Measurements from ENCODE around the gene RASAL3. TPM values are rescaled to one million over a fixed set of nuclear protein-coding genes. Genes with fewer than 3 reads are reported as not detected.

Gene RASAL3
- total and polyA plus RNA-seq, 2 of the 4 experiments (the other 2 are of a cell fraction) = 0.07 TPM; not detected in 1

DNA sequence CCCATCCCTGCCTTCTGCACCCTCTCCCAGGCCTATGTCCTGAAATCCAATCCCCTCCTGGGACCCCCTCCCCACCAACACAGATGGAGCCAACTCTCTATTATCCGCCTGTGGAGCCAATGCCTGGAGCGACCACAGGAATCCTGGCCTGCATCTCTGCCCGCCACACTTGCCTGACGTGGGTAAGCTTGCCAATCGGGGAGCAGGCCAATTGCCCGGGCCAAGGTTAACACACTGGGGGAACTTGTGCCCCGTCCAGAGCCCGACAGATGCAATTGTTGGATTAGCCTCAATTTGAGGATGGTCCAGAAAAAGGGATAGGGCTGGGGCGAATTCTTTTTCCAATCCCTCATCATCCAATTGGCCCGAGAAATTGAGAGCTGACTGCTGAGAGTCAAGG is 20.5 kb downstream of the RASAL3 start:
- ATAC-seq (ENCODE audit: low read depth) = no peak

More for the DNA sequence above, 20.5 kb downstream of the RASAL3 start:
- Histone ChIP-seq H3K9me1 (ENCODE audit: insufficient read depth, low read length) (peaks cover 7% of the 10 kb centered on the region), H3K4me1 (ENCODE audit: control insufficient read depth, insufficient read depth, low read length) (no peaks in the 10 kb centered on the region), H2AFZ (replicated peaks; ENCODE audit: low read length, poor library complexity) (no peak overlapping the region), H2AK5ac (ENCODE audit: low read depth, low read length) (no peak overlapping the region), H3K27me3 (ENCODE audit: control insufficient read depth, insufficient read depth, low read length) (no peaks in the 10 kb centered on the region), H2BK20ac (ENCODE audit: low read depth, low read length) (no peak overlapping the region), H4K8ac (ENCODE audit: low read depth in 2 of 2, low read length in 2 of 2) (no peak overlapping the region), H3K14ac (replicated peaks; ENCODE audit: low read depth, low read length) (no peak overlapping the region), H4K91ac (ENCODE audit: insufficient read depth, low read depth, low read length) (no peak overlapping the region), H3K56ac (ENCODE audit: extremely low read depth, insufficient read depth, low read length) (no peak overlapping the region), H2AK9ac (replicated peaks; ENCODE audit: low read depth, low read length, poor library complexity) (no peak overlapping the region), H3K27ac (ENCODE audit: insufficient read depth, low read length) (no peak overlapping the region), H2BK5ac (ENCODE audit: low read depth, low read length, poor library complexity, severe bottlenecking) (no peak overlapping the region), H4K5ac (ENCODE audit: low read depth, low read length) (no peak overlapping the region), H3K9me3 (ENCODE audit: control insufficient read depth, insufficient read depth, low read length) (no peaks in the 10 kb centered on the region), H4K20me1 (ENCODE audit: insufficient read depth, low read length) (no peaks in the 10 kb centered on the region), H3K4ac (ENCODE audit: low read depth, low read length) (no peak overlapping the region), H3K18ac (ENCODE audit: low read depth, low read length) (no peak overlapping the region), H3K4me2 (ENCODE audit: low read depth, low read length) (no peak overlapping the region), H3K9ac (ENCODE audit: low read depth, low read length) (no peak overlapping the region), H3K23ac (ENCODE audit: low read depth, low read length) (no peak overlapping the region), H3K36me3 (ENCODE audit: control insufficient read depth, insufficient read depth, low read length) (peaks cover 8% of the 10 kb centered on the region; the same call in 1 of the 2 replicates), H3K79me1 (ENCODE audit: low read depth in 1 of 2, low read length in 2 of 2) (peaks cover 0 to 6% of the 10 kb centered on the region in 2 experiments; a peak in 1 of 4 replicates), H2BK120ac (ENCODE audit: low read depth, low read length) (no peak overlapping the region), H2BK15ac (ENCODE audit: low read depth, low read length) (no peak overlapping the region), H3K4me3 (ENCODE audit: insufficient read depth, low read depth, low read length) (no peak overlapping the region)
- DNase-seq = no peak
- POLR2A ChIA-PET (ENCODE audit: unreplicated experiment) = no interaction called here
- WGBS, 2 experiments (ENCODE audit: extremely low coverage in 2 of 2, insufficient read length in 1 of 2) = 84% methylated on average over 4 of the region's 10 CpGs; no CpG with 5 or more reads in 1 of the 2 experiments
- TF ChIP-seq SMC3 (IDR thresholded peaks at IDR 0.05; ENCODE audit: low read depth, low read length) = no peak
- TF ChIP-seq, protein P1, sequence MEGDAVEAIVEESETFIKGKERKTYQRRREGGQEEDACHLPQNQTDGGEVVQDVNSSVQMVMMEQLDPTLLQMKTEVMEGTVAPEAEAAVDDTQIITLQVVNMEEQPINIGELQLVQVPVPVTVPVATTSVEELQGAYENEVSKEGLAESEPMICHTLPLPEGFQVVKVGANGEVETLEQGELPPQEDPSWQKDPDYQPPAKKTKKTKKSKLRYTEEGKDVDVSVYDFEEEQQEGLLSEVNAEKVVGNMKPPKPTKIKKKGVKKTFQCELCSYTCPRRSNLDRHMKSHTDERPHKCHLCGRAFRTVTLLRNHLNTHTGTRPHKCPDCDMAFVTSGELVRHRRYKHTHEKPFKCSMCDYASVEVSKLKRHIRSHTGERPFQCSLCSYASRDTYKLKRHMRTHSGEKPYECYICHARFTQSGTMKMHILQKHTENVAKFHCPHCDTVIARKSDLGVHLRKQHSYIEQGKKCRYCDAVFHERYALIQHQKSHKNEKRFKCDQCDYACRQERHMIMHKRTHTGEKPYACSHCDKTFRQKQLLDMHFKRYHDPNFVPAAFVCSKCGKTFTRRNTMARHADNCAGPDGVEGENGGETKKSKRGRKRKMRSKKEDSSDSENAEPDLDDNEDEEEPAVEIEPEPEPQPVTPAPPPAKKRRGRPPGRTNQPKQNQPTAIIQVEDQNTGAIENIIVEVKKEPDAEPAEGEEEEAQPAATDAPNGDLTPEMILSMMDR (conservative IDR thresholded peaks at IDR 0.05; ENCODE audit: low read depth, low read length) = no peak
- TF ChIP-seq, protein P2, sequence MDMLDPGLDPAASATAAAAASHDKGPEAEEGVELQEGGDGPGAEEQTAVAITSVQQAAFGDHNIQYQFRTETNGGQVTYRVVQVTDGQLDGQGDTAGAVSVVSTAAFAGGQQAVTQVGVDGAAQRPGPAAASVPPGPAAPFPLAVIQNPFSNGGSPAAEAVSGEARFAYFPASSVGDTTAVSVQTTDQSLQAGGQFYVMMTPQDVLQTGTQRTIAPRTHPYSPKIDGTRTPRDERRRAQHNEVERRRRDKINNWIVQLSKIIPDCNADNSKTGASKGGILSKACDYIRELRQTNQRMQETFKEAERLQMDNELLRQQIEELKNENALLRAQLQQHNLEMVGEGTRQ (IDR thresholded peaks at IDR 0.05; ENCODE audit: low read depth, low read length) = no peak
- TF ChIP-seq RCOR1 (IDR thresholded peaks at IDR 0.05; ENCODE audit: insufficient replicate concordance, low read length) = no peak
- no peak for TF ChIP-seq RAD21 (IDR thresholded peaks at IDR 0.05; ENCODE audit: low read length)
- TF ChIP-seq, protein P3, sequence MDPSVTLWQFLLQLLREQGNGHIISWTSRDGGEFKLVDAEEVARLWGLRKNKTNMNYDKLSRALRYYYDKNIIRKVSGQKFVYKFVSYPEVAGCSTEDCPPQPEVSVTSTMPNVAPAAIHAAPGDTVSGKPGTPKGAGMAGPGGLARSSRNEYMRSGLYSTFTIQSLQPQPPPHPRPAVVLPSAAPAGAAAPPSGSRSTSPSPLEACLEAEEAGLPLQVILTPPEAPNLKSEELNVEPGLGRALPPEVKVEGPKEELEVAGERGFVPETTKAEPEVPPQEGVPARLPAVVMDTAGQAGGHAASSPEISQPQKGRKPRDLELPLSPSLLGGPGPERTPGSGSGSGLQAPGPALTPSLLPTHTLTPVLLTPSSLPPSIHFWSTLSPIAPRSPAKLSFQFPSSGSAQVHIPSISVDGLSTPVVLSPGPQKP (IDR thresholded peaks at IDR 0.05; ENCODE audit: borderline replicate concordance, low read depth, low read length) = no peak
- TF ChIP-seq FOS (IDR thresholded peaks at IDR 0.05; ENCODE audit: low read depth, low read length) = no peak
- CTCF ChIA-PET = no interaction called here
- dilution Hi-C loops (cut with HindIII; ENCODE audit: low sequenced_read_pairs, unreplicated experiment) = no loop called here
- in situ Hi-C loops (cut with MboI; ENCODE audit: low sequenced_read_pairs) = loop anchor here (25.0 kb wide), 1 partner anchor 882 kb away; the partner anchor contains the start of gene NDUFB7
- no TSS peak for BruUV-seq (replicated peaks)
- intact Hi-C loops (cut with micrococcal nuclease) = no loop called here
